Measurements from ENCODE around the gene TIMM23. TPM values are rescaled to one million over a fixed set of nuclear protein-coding genes. Genes with fewer than 3 reads are reported as not detected.
"Not testable (repeated sequence)": the region's sequence is repeated elsewhere in the genome, so short reads cannot be mapped to it uniquely, and the experiment has no call there.

TIMM23 gene
- total and polyA plus RNA-seq, 2 donors from 2014 or later = 52.0 to 107 TPM

- H3K4me1 ChIP-seq (ENCODE audit: control insufficient read depth in 2 of 3, insufficient read depth in 2 of 3, low read depth in 1 of 3, low read length in 3 of 3) = peaks cover 0 to 8% (median 0%) of the 10 kb centered on the region in 3 donors
- TF ChIP-seq, protein P1, sequence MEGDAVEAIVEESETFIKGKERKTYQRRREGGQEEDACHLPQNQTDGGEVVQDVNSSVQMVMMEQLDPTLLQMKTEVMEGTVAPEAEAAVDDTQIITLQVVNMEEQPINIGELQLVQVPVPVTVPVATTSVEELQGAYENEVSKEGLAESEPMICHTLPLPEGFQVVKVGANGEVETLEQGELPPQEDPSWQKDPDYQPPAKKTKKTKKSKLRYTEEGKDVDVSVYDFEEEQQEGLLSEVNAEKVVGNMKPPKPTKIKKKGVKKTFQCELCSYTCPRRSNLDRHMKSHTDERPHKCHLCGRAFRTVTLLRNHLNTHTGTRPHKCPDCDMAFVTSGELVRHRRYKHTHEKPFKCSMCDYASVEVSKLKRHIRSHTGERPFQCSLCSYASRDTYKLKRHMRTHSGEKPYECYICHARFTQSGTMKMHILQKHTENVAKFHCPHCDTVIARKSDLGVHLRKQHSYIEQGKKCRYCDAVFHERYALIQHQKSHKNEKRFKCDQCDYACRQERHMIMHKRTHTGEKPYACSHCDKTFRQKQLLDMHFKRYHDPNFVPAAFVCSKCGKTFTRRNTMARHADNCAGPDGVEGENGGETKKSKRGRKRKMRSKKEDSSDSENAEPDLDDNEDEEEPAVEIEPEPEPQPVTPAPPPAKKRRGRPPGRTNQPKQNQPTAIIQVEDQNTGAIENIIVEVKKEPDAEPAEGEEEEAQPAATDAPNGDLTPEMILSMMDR (IDR thresholded peaks at IDR 0.05; ENCODE audit: borderline replicate concordance, extremely low read depth, insufficient read depth) = no peak
- intact Hi-C loops (cut with DNase I) = no loop called here
- peaks cover 2 to 7% (median 3%) of the 10 kb centered on the region in 3 donors for H3K36me3 ChIP-seq (ENCODE audit: control insufficient read depth in 2 of 3, insufficient read depth in 3 of 3, low read length in 3 of 3)
- no peak overlapping the region for H3K9ac ChIP-seq (ENCODE audit: low read length in 3 of 3)
- DNase-seq (no peak), FAIRE-seq (no peak)
- H3K27ac ChIP-seq (ENCODE audit: low read depth in 2 of 2, low read length in 2 of 2) = no peak overlapping the region
- no peak overlapping the region for H3K4me3 ChIP-seq (ENCODE audit: low read length in 3 of 3)
- no peaks in the 10 kb centered on the region for H3K27me3 ChIP-seq (ENCODE audit: control insufficient read depth, insufficient read depth, low read length)
- H3K9me3 ChIP-seq (ENCODE audit: control insufficient read depth in 2 of 3, insufficient read depth in 1 of 3, low read length in 3 of 3) = no peaks in the 10 kb centered on the region
These were observed 25.3 kb downstream of the TIMM23 start for GRCh38 chr10:45997557-45997956.

- H3K4me3 ChIP-seq (ENCODE audit: low read length in 3 of 3) = no peak overlapping the region
- H3K9me3 ChIP-seq (ENCODE audit: control insufficient read depth in 2 of 3, insufficient read depth in 1 of 3, low read length in 3 of 3) = no peaks in the 10 kb centered on the region
- no peaks in the 10 kb centered on the region for H3K27me3 ChIP-seq (ENCODE audit: control insufficient read depth, insufficient read depth, low read length)
- intact Hi-C loops (cut with DNase I) = no loop called here
- peaks cover 0 to 8% (median 0%) of the 10 kb centered on the region in 3 donors for H3K4me1 ChIP-seq (ENCODE audit: control insufficient read depth in 2 of 3, insufficient read depth in 2 of 3, low read depth in 1 of 3, low read length in 3 of 3)
- DNase-seq = no peak
- peaks cover 3 to 12% (median 7%) of the 10 kb centered on the region in 3 donors for H3K36me3 ChIP-seq (ENCODE audit: control insufficient read depth in 2 of 3, insufficient read depth in 3 of 3, low read length in 3 of 3)
- TF ChIP-seq, protein P1 (IDR thresholded peaks at IDR 0.05; ENCODE audit: borderline replicate concordance, extremely low read depth, insufficient read depth) = no peak
- FAIRE-seq = no peak
- H3K9ac ChIP-seq (ENCODE audit: low read length in 3 of 3) = no peak overlapping the region
- no peak overlapping the region for H3K27ac ChIP-seq (ENCODE audit: low read depth in 2 of 2, low read length in 2 of 2)
These were observed 25.9 kb downstream of the TIMM23 start for GRCh38 chr10:45997994-45998763.

- H3K27ac ChIP-seq (ENCODE audit: low read depth in 2 of 2, low read length in 2 of 2); intact Hi-C loops (cut with DNase I); FAIRE-seq; H3K4me3 ChIP-seq (ENCODE audit: low read length in 3 of 3); H3K9ac ChIP-seq (ENCODE audit: low read length in 3 of 3); H3K4me1 ChIP-seq (ENCODE audit: control insufficient read depth in 2 of 3, insufficient read depth in 2 of 3, low read depth in 1 of 3, low read length in 3 of 3); DNase-seq; H3K27me3 ChIP-seq (ENCODE audit: control insufficient read depth, insufficient read depth, low read length); H3K9me3 ChIP-seq (ENCODE audit: control insufficient read depth in 2 of 3, insufficient read depth in 1 of 3, low read length in 3 of 3): not testable (repeated sequence)
- H3K36me3 ChIP-seq (ENCODE audit: control insufficient read depth in 2 of 3, insufficient read depth in 3 of 3, low read length in 3 of 3) = peaks cover 5 to 21% (median 12%) of the 10 kb centered on the region in 3 donors
These were observed 27.7 kb downstream of the TIMM23 start for GRCh38 chr10:45999955-46000354.

GRCh38 chr10:46000538-46000937 lies 28.2 kb downstream of the TIMM23 start:
- no peak overlapping the region for H3K9ac ChIP-seq (ENCODE audit: low read length in 3 of 3)
- intact Hi-C loops (cut with DNase I) = no loop called here
- peaks cover 0 to 8% (median 0%) of the 10 kb centered on the region in 3 donors for H3K4me1 ChIP-seq (ENCODE audit: control insufficient read depth in 2 of 3, insufficient read depth in 2 of 3, low read depth in 1 of 3, low read length in 3 of 3)
- DNase-seq = no peak
- no peaks in the 10 kb centered on the region for H3K27me3 ChIP-seq (ENCODE audit: control insufficient read depth, insufficient read depth, low read length)
- TF ChIP-seq, protein P1 (IDR thresholded peaks at IDR 0.05; ENCODE audit: borderline replicate concordance, extremely low read depth, insufficient read depth) = no peak
- no peak for FAIRE-seq
- peaks cover 7 to 27% (median 13%) of the 10 kb centered on the region in 3 donors for H3K36me3 ChIP-seq (ENCODE audit: control insufficient read depth in 2 of 3, insufficient read depth in 3 of 3, low read length in 3 of 3)
- H3K4me3 ChIP-seq (ENCODE audit: low read length in 3 of 3) = no peak overlapping the region
- H3K27ac ChIP-seq (ENCODE audit: low read depth in 2 of 2, low read length in 2 of 2) = no peak overlapping the region
- no peaks in the 10 kb centered on the region for H3K9me3 ChIP-seq (ENCODE audit: control insufficient read depth in 2 of 3, insufficient read depth in 1 of 3, low read length in 3 of 3)

Measured in kidney (tissue), 14 donors.